NCI-H146 treated with DMSO at 0.1 percent for 48 hours (cell line): Measurements from ENCODE around the gene GSTT2B.
"Not testable (repeated sequence)": the region's sequence is repeated elsewhere in the genome, so short reads cannot be mapped to it uniquely, and the experiment has no call there.

ENCODE experiments used
- DNase-seq: peaks from one replicate; lab custom pipeline; 2025; ENCODE audit not compliant: unreplicated experiment; lab: John Stamatoyannopoulos, UW

GSTT2B gene

GRCh38 chr22:23961084-23961771, at the start of gene GSTT2B:
GSTT2B (minus strand) TSS chr22:23961195; CDS start chr22:23961131, 64 bp downstream.
- DNase-seq: not testable (repeated sequence)

GRCh38 chr22:24010018-24010391, 49.0 kb upstream of the GSTT2B start:
- DNase-seq: no peak

GRCh38 chr22:24009227-24010017, 48.4 kb upstream of the GSTT2B start:
- DNase-seq: no peak

- no peak for DNase-seq
Observed at GRCh38 chr22:24008381-24009226, 47.6 kb upstream of the GSTT2B start.

GRCh38 chr22:24008022-24008283, 47.0 kb upstream of the GSTT2B start:
- no peak for DNase-seq

- DNase-seq: no peak
Observed at GRCh38 chr22:24007253-24008021, 46.4 kb upstream of the GSTT2B start.

- no peak for DNase-seq
Observed at GRCh38 chr22:24006914-24007214, 45.9 kb upstream of the GSTT2B start.

GRCh38 chr22:24006207-24006913, 45.4 kb upstream of the GSTT2B start:
- DNase-seq: no peak

- DNase-seq: no peak
Observed at GRCh38 chr22:24005201-24005600, 44.2 kb upstream of the GSTT2B start, which contains the start of gene GSTT4. GSTT4 (minus strand) TSS chr22:24005453; CDS start chr22:24005356, 97 bp downstream.

GRCh38 chr22:24003887-24004286, 42.9 kb upstream of the GSTT2B start:
- DNase-seq: no peak

GRCh38 chr22:24002851-24003250, 41.9 kb upstream of the GSTT2B start:
- DNase-seq: no peak

GRCh38 chr22:24002272-24002671, 41.3 kb upstream of the GSTT2B start:
- DNase-seq: no peak

- no peak for DNase-seq
Observed at GRCh38 chr22:24001314-24001713, 40.3 kb upstream of the GSTT2B start.

- not testable (repeated sequence) for DNase-seq
Observed at GRCh38 chr22:23999779-24000178, 38.8 kb upstream of the GSTT2B start.

GRCh38 chr22:23997092-23997491, 36.1 kb upstream of the GSTT2B start:
- no peak for DNase-seq

GRCh38 chr22:23993581-23994177, 32.7 kb upstream of the GSTT2B start:
- not testable (repeated sequence) for DNase-seq

- not testable (repeated sequence) for DNase-seq
Observed at GRCh38 chr22:23993080-23993479, 32.1 kb upstream of the GSTT2B start.

- DNase-seq: not testable (repeated sequence)
Observed at GRCh38 chr22:23989583-23990244, 28.7 kb upstream of the GSTT2B start.

GRCh38 chr22:23986538-23987178, 25.7 kb upstream of the GSTT2B start:
- DNase-seq: not testable (repeated sequence)
